ENCODE data around the gene C1orf198. TPM values are rescaled to one million over a fixed set of nuclear protein-coding genes. Genes with fewer than 3 reads are reported as not detected.

C1orf198 gene
- total RNA-seq, 1 donor = 75.6 TPM

DNA sequence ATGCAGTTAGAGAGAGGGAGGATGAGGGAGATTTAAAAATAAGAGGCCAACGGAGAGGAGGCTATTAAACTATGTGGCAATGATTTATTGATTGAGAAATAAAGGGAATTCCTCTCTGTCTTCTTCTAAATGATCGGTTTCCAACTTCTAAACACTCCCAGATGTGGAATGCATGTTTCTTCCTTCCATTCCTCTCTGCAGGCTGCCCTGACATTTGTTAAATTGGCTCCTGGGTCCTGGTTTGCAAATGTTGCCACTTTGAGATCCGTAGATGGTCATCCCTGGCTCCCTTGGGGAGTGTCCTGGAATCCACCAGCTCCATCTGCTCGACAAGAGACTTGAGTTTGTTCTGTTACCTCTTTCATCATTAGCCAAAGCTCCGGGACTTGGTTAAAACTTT is 10.3 kb upstream of the C1orf198 start:
- peak; percentile 98 for DNase-seq (ENCODE audit: low read depth)
- H3K4me3 ChIP-seq (ENCODE audit: low read depth, low read length) = no peak overlapping the region
- TF ChIP-seq, protein P1, sequence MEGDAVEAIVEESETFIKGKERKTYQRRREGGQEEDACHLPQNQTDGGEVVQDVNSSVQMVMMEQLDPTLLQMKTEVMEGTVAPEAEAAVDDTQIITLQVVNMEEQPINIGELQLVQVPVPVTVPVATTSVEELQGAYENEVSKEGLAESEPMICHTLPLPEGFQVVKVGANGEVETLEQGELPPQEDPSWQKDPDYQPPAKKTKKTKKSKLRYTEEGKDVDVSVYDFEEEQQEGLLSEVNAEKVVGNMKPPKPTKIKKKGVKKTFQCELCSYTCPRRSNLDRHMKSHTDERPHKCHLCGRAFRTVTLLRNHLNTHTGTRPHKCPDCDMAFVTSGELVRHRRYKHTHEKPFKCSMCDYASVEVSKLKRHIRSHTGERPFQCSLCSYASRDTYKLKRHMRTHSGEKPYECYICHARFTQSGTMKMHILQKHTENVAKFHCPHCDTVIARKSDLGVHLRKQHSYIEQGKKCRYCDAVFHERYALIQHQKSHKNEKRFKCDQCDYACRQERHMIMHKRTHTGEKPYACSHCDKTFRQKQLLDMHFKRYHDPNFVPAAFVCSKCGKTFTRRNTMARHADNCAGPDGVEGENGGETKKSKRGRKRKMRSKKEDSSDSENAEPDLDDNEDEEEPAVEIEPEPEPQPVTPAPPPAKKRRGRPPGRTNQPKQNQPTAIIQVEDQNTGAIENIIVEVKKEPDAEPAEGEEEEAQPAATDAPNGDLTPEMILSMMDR (IDR thresholded peaks at IDR 0.05; ENCODE audit: insufficient read depth, low read length) = no peak

DNA sequence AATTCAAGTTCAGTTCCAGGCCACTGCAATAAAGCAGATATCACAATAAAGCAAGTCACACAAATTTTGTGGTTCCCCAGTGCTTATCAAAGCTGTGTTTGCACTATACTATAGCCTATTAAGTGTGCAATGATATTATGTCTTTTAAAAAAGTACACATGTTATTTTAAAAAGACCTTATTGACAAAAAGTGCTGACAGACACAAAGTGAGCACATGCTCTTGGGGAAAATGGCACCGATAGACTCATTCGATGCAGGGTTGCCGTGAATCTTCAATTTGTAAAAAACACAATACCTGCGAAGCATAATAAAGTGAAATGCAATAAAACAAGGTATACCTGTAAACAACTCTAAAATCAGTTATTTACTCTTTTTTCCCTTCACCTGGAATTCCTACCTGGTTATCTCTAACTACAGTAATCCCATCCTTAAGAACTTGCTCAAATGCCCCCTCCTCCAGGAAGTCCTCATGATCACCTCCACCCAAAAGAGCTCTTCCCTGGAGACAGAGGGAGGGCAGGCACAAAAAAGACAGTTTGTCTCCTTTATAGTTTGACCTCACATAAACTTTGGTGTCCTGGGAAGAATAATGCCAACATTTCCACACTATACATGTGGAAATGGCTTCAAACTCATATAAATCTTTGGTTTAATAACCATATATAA is 9.7 kb upstream of the C1orf198 start:
- TF ChIP-seq, protein P1 (IDR thresholded peaks at IDR 0.05; ENCODE audit: insufficient read depth, low read length) = no peak
- no peak overlapping the region for H3K4me3 ChIP-seq (ENCODE audit: low read depth, low read length)
- DNase-seq (ENCODE audit: low read depth) = no peak

DNA sequence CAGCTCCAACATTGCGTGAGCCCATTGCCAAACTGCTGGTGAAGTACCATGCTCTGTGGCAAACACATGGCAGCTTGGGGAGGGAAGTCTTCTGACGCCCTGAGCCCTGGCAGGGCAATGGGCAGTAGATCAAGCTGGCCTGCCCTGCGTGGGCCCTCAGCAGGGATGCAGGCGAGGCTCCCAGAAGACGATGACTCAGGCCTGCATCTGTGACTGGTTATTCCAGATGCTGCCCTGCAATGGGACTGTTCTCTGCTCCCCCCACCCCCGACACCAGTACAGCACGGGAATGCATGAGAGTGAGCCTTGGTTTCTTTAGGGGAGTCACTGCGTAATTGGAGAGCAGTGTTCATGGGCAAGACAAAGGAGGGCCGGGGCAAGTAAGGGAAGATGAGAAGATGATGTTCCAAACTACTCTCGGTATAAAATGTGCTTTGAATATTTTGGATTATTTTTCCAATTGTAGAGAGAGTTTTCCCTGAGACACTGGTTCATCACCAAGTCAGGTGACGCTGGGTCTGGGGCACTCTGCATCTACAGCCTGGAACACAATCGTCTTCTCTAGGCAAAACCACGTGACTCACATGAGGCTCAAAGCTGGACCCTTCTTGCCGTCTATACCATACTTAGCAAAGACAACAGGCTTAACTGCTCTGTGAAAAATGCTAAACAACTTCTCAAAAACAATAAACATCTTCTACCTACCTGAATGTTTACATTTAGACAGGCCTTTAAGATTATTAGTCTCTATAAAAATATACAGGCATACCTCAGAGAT is 9.0 kb upstream of the C1orf198 start:
- no peak overlapping the region for H3K4me3 ChIP-seq (ENCODE audit: low read depth, low read length)
- peak; percentile 68 for DNase-seq (ENCODE audit: low read depth)
- TF ChIP-seq, protein P1 (IDR thresholded peaks at IDR 0.05; ENCODE audit: insufficient read depth, low read length) = no peak

DNA sequence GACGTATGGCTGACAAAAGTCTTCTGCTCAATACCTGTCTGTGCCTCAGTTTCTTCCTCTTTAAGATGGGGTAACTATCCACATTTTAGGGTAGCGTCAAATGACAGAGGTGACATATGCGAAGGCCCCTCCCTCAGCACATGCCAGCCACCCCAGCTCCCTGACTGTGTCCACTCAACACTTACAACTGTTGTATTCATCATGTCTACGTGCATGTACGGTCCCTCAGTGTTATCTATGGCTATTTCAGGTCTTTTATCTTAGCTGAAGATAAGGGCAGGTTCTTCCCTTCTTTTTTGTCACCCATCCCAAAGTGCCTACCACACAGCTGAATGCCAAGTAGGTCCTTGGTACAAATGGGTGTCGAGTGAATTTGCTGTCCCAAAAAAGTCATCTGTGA is 8.3 kb upstream of the C1orf198 start:
- TF ChIP-seq, protein P1 (IDR thresholded peaks at IDR 0.05; ENCODE audit: insufficient read depth, low read length) = no peak
- no peak overlapping the region for H3K4me3 ChIP-seq (ENCODE audit: low read depth, low read length)
- DNase-seq (ENCODE audit: low read depth) = no peak

DNA sequence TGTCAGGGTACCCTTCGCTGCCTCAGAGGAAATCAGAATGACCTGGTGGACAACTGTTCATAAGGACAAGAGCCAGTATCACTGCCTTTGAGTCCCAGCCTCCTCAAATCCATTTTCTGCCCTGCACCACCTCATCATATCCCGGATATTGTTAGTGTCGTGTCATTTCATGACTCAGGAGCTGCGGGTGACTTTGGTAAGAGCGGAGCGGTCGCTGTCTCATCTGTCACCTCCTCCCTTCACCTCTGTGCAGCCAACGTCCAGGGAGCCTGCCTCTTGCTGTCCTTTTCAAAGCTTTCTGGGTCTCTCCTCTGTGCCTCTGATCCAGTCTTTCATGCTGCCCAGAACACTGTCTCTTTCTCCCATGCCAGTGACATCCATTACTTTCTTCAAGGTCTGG is 7.0 kb upstream of the C1orf198 start:
- no peak overlapping the region for H3K4me3 ChIP-seq (ENCODE audit: low read depth, low read length)
- TF ChIP-seq, protein P1 (IDR thresholded peaks at IDR 0.05; ENCODE audit: insufficient read depth, low read length) = no peak
- no peak for DNase-seq (ENCODE audit: low read depth)

DNA sequence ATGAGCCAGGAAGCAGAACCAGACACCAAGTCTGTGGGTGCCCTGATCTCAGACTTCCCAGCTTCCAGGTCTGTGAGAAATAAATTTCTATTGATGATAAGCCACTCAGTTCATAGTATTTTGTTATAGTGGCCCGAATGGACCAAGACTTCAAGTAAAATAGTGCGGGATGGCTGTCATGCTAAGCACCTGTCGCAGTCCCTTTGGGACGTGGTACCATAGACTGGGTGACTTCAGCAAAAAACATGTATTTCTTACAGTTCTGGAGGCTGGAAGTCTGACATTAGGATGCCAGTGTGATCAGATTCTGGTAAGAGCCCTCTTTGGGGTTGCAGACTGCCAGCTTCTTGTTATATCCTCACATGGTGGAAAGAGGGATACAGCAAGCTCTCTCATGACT is 2.6 kb upstream of the C1orf198 start:
- TF ChIP-seq, protein P1 (IDR thresholded peaks at IDR 0.05; ENCODE audit: insufficient read depth, low read length) = no peak
- DNase-seq (ENCODE audit: low read depth) = no peak
- no peak overlapping the region for H3K4me3 ChIP-seq (ENCODE audit: low read depth, low read length)
